Nephron (organoid): ENCODE data around the gene BCKDK.

ENCODE experiments used
- H3K27ac Mint-ChIP-seq, 3 experiments: 2 replicates each; pipeline ENCODE4 v1.8.0; 2020; ENCODE audit warnings: mixed read lengths in 3 of 3, mild to moderate bottlenecking in 2 of 3, moderate library complexity in 1 of 3
- H3K27me3 Mint-ChIP-seq: 2 replicates; pipeline ENCODE4 v1.8.0; 2021; ENCODE audit warnings: low read depth, mild to moderate bottlenecking, moderate library complexity, mixed read lengths
- H3K36me3 Mint-ChIP-seq: 2 replicates; pipeline ENCODE4 v1.8.0; 2020; ENCODE audit warnings: low read depth, mixed read lengths
- H3K4me1 Mint-ChIP-seq: 2 replicates; pipeline ENCODE4 v1.8.0; 2020; ENCODE audit warnings: mixed read lengths
- H3K4me3 Mint-ChIP-seq, 3 experiments: 2 replicates each; pipeline ENCODE4 v1.8.0; 2020; ENCODE audit warnings: mild to moderate bottlenecking in 3 of 3, mixed read lengths in 3 of 3, moderate library complexity in 2 of 3
- H3K9me3 Mint-ChIP-seq: 2 replicates; pipeline ENCODE4 v1.8.0; 2020; ENCODE audit warnings: mixed read lengths
- TF ChIP-seq, protein P1 (sequence below), 3 experiments: fragments of 200-600 bp; sonication (generic); IDR thresholded peaks; one replicate each; pipeline ENCODE4 v1.5.0; 2021; ENCODE audit warnings: antibody characterized with exemption in 3 of 3; ENCODE audit not compliant: unreplicated experiment in 3 of 3

The BCKDK gene

GRCh38 chr16:31073970-31074813, 34.0 kb upstream of the BCKDK start, which contains the start of the genes ZNF646 and ZNF668:
Gene ZNF646, plus strand, starts transcription at chr16:31074422. Its CDS starts 1,903 bp downstream, at chr16:31076325.
Gene ZNF668, minus strand, starts transcription at chr16:31074240. Its CDS starts 9,781 bp downstream, at chr16:31064459.
- no peaks in the 10 kb centered on the region for H3K9me3 Mint-ChIP-seq
- H3K4me1 Mint-ChIP-seq: peaks cover 27% of the 10 kb centered on the region
- TF ChIP-seq, protein P1, sequence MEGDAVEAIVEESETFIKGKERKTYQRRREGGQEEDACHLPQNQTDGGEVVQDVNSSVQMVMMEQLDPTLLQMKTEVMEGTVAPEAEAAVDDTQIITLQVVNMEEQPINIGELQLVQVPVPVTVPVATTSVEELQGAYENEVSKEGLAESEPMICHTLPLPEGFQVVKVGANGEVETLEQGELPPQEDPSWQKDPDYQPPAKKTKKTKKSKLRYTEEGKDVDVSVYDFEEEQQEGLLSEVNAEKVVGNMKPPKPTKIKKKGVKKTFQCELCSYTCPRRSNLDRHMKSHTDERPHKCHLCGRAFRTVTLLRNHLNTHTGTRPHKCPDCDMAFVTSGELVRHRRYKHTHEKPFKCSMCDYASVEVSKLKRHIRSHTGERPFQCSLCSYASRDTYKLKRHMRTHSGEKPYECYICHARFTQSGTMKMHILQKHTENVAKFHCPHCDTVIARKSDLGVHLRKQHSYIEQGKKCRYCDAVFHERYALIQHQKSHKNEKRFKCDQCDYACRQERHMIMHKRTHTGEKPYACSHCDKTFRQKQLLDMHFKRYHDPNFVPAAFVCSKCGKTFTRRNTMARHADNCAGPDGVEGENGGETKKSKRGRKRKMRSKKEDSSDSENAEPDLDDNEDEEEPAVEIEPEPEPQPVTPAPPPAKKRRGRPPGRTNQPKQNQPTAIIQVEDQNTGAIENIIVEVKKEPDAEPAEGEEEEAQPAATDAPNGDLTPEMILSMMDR (IDR thresholded peaks at IDR 0.05; ENCODE audit: unreplicated experiment in 3 of 3): no peak
- peak within 1 kb of the TSS; percentile 98 to 100 (median 99) for H3K4me3 Mint-ChIP-seq
- peaks cover 26% of the 10 kb centered on the region for H3K36me3 Mint-ChIP-seq
- no peaks in the 10 kb centered on the region for H3K27me3 Mint-ChIP-seq
- peak within 1 kb of the TSS; percentile 81 to 97 (median 92) for H3K27ac Mint-ChIP-seq

GRCh38 chr16:31074814-31075183, 33.4 kb upstream of the BCKDK start:
- peak overlapping the region; percentile 95 to 96 (median 95) for H3K4me3 Mint-ChIP-seq
- TF ChIP-seq, protein P1 (IDR thresholded peaks at IDR 0.05; ENCODE audit: unreplicated experiment in 3 of 3): no peak
- H3K4me1 Mint-ChIP-seq: peaks cover 24% of the 10 kb centered on the region
- H3K36me3 Mint-ChIP-seq: peaks cover 30% of the 10 kb centered on the region
- no peaks in the 10 kb centered on the region for H3K9me3 Mint-ChIP-seq
- no peaks in the 10 kb centered on the region for H3K27me3 Mint-ChIP-seq
- peak overlapping the region; percentile 81 to 92 (median 91) for H3K27ac Mint-ChIP-seq

DNA sequence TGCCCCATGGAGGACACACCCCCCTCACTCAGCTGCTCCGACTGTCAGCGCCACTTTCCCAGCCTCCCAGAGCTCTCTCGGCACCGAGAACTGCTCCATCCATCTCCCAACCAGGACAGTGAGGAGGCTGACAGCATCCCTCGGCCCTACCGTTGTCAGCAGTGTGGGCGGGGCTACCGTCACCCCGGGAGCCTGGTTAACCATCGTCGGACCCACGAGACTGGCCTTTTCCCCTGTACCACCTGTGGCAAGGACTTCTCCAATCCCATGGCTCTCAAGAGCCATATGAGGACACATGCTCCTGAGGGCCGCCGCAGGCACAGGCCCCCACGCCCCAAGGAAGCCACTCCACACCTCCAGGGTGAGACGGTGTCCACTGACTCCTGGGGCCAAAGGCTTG, 31.9 kb upstream of the BCKDK start:
- H3K4me1 Mint-ChIP-seq: peaks cover 24% of the 10 kb centered on the region
- TF ChIP-seq, protein P1 (IDR thresholded peaks at IDR 0.05; ENCODE audit: unreplicated experiment in 3 of 3): no peak

DNA sequence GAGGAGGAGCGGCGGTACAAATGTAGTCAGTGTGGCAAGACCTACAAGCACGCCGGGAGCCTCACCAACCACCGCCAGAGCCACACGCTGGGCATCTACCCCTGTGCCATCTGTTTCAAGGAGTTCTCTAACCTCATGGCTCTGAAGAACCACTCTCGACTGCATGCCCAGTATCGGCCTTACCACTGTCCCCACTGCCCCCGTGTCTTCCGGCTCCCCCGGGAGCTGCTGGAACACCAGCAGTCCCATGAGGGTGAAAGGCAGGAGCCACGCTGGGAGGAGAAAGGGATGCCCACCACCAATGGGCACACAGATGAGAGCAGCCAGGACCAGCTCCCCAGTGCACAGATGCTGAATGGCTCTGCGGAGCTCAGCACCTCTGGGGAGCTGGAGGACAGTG, 31.2 kb upstream of the BCKDK start:
- peaks cover 36% of the 10 kb centered on the region for H3K36me3 Mint-ChIP-seq
- no peaks in the 10 kb centered on the region for H3K27me3 Mint-ChIP-seq
- no peak overlapping the region for H3K27ac Mint-ChIP-seq
- H3K4me3 Mint-ChIP-seq: no peak overlapping the region
- TF ChIP-seq, protein P1 (IDR thresholded peaks at IDR 0.05; ENCODE audit: unreplicated experiment in 3 of 3): no peak
- H3K4me1 Mint-ChIP-seq: peaks cover 18% of the 10 kb centered on the region
- H3K9me3 Mint-ChIP-seq: no peaks in the 10 kb centered on the region

More for the DNA sequence above, 31.9 kb upstream of the BCKDK start:
- peaks cover 36% of the 10 kb centered on the region for H3K36me3 Mint-ChIP-seq
- peak overlapping the region; percentile 95 to 96 (median 95) for H3K4me3 Mint-ChIP-seq
- H3K27ac Mint-ChIP-seq: no peak overlapping the region
- H3K27me3 Mint-ChIP-seq: no peaks in the 10 kb centered on the region
- no peaks in the 10 kb centered on the region for H3K9me3 Mint-ChIP-seq

- Mint-ChIP-seq H3K27me3 (peaks cover 3% of the 10 kb centered on the region), H3K27ac (no peak overlapping the region), H3K4me3 (peak overlapping the region in 1 of 3 experiments; percentile 21), H3K9me3 (no peaks in the 10 kb centered on the region), H3K36me3 (peaks cover 42% of the 10 kb centered on the region), H3K4me1 (peaks cover 16% of the 10 kb centered on the region)
- TF ChIP-seq, protein P1 (IDR thresholded peaks at IDR 0.05; ENCODE audit: unreplicated experiment in 3 of 3): no peak
Observed at GRCh38 chr16:31077592-31078396, 30.4 kb upstream of the BCKDK start.
